RWPE2 (cell line): ENCODE results near the gene SLC5A3.

Source experiments
- ATAC-seq: fragments of 200-7000 bp; cut with Tn5 transposase; 3 replicates; pipeline ENCODE4 v1.9.1; 2021; ENCODE audit warnings: low read depth
- DNase-seq: peaks from one replicate; pipeline ENCODE4 v3.0.0-alpha.2; 2020; ENCODE audit warnings: low spot score
- H3K27ac ChIP-seq: fragments of 450-650 bp; 2 replicates; pipeline ENCODE4 v1.5.1; 2017; ENCODE audit warnings: mild to moderate bottlenecking; ENCODE audit not compliant: poor library complexity, severe bottlenecking
- H3K27me3 ChIP-seq: fragments of 250-450 bp; sonication (Bioruptor Pico); 2 replicates; pipeline ENCODE4 v1.5.1; 2021; ENCODE audit warnings: mild to moderate bottlenecking, moderate library complexity; ENCODE audit not compliant: insufficient read depth, poor library complexity, severe bottlenecking
- H3K36me3 ChIP-seq: fragments of 250-450 bp; sonication (Bioruptor Pico); 2 replicates; pipeline ENCODE4 v1.5.1; 2020; ENCODE audit warnings: low read depth, mild to moderate bottlenecking, moderate library complexity
- H3K4me1 ChIP-seq: fragments of 250-450 bp; sonication (Bioruptor Pico); 2 replicates; pipeline ENCODE4 v1.5.1; 2021; ENCODE audit warnings: mild to moderate bottlenecking, moderate library complexity; ENCODE audit not compliant: insufficient read depth, poor library complexity, severe bottlenecking
- H3K4me3 ChIP-seq: fragments of 250-450 bp; sonication (Bioruptor Pico); 2 replicates; pipeline ENCODE4 v1.5.1; 2021; ENCODE audit warnings: mild to moderate bottlenecking, moderate library complexity; ENCODE audit not compliant: severe bottlenecking
- H3K9me3 ChIP-seq: fragments of 250-450 bp; sonication (Bioruptor Pico); 2 replicates; pipeline ENCODE4 v1.5.1; 2021; ENCODE audit warnings: mild to moderate bottlenecking, moderate library complexity; ENCODE audit not compliant: severe bottlenecking
- CTCF ChIP-seq: fragments of 450-650 bp; IDR thresholded peaks from one replicate; pipeline ENCODE4 v1.5.1; 2017; ENCODE audit warnings: mild to moderate bottlenecking, moderate library complexity; ENCODE audit not compliant: poor library complexity, severe bottlenecking

Gene SLC5A3

GRCh38 chr21:34086887-34087306 lies 13.5 kb downstream of the SLC5A3 start:
- TF ChIP-seq CTCF = no peak
- no peaks in the 10 kb centered on the region for H3K27me3 ChIP-seq
- no peaks in the 10 kb centered on the region for H3K9me3 ChIP-seq
- ATAC-seq = no peak
- H3K27ac ChIP-seq = no peak overlapping the region
- peaks cover 22% of the 10 kb centered on the region for H3K36me3 ChIP-seq
- H3K4me1 ChIP-seq = no peaks in the 10 kb centered on the region
- no peak overlapping the region for H3K4me3 ChIP-seq
- DNase-seq = no peak

DNA sequence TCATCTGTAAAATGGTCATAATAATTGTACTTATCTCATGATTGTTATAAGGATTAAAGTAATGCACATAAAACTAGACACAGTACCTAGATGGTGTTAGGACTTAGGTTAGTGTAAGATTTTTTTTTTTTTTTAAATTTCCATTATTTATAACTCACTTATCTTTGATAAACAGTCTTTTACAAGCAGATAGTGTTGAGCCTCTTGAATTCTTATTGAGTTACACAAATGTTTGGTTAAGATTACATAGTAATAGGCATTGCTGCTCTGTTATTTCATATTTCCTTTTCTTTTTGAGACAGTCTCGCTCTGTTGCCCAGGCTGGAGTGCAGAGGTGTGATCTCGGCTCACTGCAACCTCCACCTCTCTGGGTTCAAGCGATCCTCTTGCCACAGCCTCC lies 15.4 kb downstream of the SLC5A3 start:
- Histone ChIP-seq H3K4me1 (no peaks in the 10 kb centered on the region), H3K9me3 (no peaks in the 10 kb centered on the region), H3K36me3 (peaks cover 14% of the 10 kb centered on the region), H3K27ac (no peak overlapping the region), H3K4me3 (no peak overlapping the region), H3K27me3 (no peaks in the 10 kb centered on the region)
- no peak for DNase-seq
- TF ChIP-seq CTCF = no peak
- ATAC-seq = no peak

DNA sequence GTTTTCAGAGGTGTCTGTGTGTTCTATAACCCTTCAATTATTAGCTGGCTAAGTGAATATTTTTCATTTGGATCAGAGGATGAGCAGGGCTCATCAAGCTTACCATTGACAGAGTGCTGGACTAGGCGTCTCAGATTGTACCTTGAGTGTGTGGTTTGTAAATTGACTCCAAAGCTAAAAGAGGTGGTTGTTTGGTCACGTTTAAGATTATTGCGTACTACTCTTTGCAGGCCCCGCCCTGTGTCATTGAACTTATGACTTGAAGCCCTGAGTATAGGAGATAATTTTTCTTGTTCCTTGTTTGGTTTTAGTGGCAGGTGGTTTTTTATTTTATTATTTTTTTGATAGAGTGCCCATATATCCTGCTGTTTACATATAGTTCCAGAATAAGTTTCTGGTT lies 17.7 kb downstream of the SLC5A3 start:
- no peak overlapping the region for H3K4me3 ChIP-seq
- DNase-seq (no peak), ATAC-seq (no peak)
- H3K36me3 ChIP-seq = peaks cover 15% of the 10 kb centered on the region
- H3K27me3 ChIP-seq = no peaks in the 10 kb centered on the region
- H3K4me1 ChIP-seq = no peaks in the 10 kb centered on the region
- no peak overlapping the region for H3K27ac ChIP-seq
- no peak for TF ChIP-seq CTCF
- no peaks in the 10 kb centered on the region for H3K9me3 ChIP-seq

DNA sequence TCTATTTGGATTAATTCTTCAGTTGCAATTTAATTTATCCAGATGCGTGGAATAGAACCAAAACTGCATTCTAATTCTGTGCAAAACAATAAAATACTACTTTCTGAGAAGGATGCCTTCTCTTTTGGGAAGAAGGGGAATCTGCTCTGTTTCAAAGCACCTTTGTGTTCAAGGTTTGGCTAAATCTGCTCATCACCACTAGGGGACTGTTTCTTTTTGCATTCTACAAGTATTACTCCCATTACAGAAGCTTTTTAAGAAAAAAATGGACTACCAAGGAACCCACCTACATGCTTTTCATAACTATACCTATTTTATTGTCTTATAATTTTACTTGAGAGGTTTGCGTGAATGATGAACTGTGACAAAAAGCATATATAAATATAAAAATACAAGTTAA lies 18.2 kb downstream of the SLC5A3 start:
- peaks cover 15% of the 10 kb centered on the region for H3K36me3 ChIP-seq
- H3K9me3 ChIP-seq = no peaks in the 10 kb centered on the region
- no peaks in the 10 kb centered on the region for H3K27me3 ChIP-seq
- ATAC-seq (no peak), DNase-seq (no peak)
- peak; percentile 35 for TF ChIP-seq CTCF
- H3K4me3 ChIP-seq = no peak overlapping the region
- H3K27ac ChIP-seq = no peak overlapping the region
- no peaks in the 10 kb centered on the region for H3K4me1 ChIP-seq

- Histone ChIP-seq H3K4me1 (no peaks in the 10 kb centered on the region), H3K27ac (no peak overlapping the region), H3K9me3 (no peaks in the 10 kb centered on the region), H3K27me3 (no peaks in the 10 kb centered on the region), H3K4me3 (no peak overlapping the region), H3K36me3 (peaks cover 15% of the 10 kb centered on the region)
- DNase-seq (no peak), ATAC-seq (no peak)
- no peak for TF ChIP-seq CTCF
Measured at GRCh38 chr21:34092262-34092921, 19.0 kb downstream of the SLC5A3 start.
